Keratinocyte (primary cell): Measurements from ENCODE around the gene ATP13A3. TPM values are rescaled to one million over a fixed set of nuclear protein-coding genes. Genes with fewer than 3 reads are reported as not detected.
A peak's percentile ranks its signal among the peaks of the same experiment; 100 is the strongest.

Source experiments
- DNase-seq: peaks from one replicate; pipeline ENCODE4 v3.0.0-alpha.2; 2011; ENCODE audit warnings: low read depth, missing footprints, low spot score
- FAIRE-seq: peaks from 2 replicates; lab custom pipeline; 2011; peaks lifted over from hg19 to GRCh38; lab: Jason Lieb, UNC
- H2AFZ ChIP-seq: 2 replicates; pipeline ENCODE4 v1.6.0; 2012; ENCODE audit warnings: low read length, control low read depth, inconsistent platforms; ENCODE audit not compliant: control insufficient read depth
- H3K27ac ChIP-seq: 2 replicates; pipeline ENCODE4 v1.5.1; 2011; ENCODE audit warnings: low read length; ENCODE audit not compliant: control insufficient read depth, insufficient read depth
- H3K27me3 ChIP-seq: 3 replicates; pipeline ENCODE4 v1.6.0; 2011; ENCODE audit warnings: low read length; ENCODE audit not compliant: control insufficient read depth, insufficient read depth; ENCODE audit errors: extremely low read depth
- H3K36me3 ChIP-seq, 2 experiments: 2 replicates in 1 of 2; 3 replicates in 1 of 2; pipeline ENCODE4 v1.5.1; 2011; ENCODE audit warnings: low read length in 2 of 2, mild to moderate bottlenecking in 1 of 2; ENCODE audit not compliant: control insufficient read depth in 2 of 2, insufficient read depth in 2 of 2; ENCODE audit errors: extremely low read depth in 1 of 2
- H3K4me1 ChIP-seq: 3 replicates; pipeline ENCODE4 v1.5.1; 2011; ENCODE audit warnings: low read length; ENCODE audit not compliant: control insufficient read depth, insufficient read depth; ENCODE audit errors: extremely low read depth
- H3K4me2 ChIP-seq: 3 replicates; pipeline ENCODE4 v1.6.0; 2011; ENCODE audit warnings: low read depth, low read length; ENCODE audit not compliant: control insufficient read depth, insufficient read depth; ENCODE audit errors: extremely low read depth
- H3K4me3 ChIP-seq, 3 experiments: fragments of 200-600 bp in 1 of 3; sonication (generic) in 1 of 3; 2 replicates in 2 of 3; 3 replicates in 1 of 3; pipeline ENCODE4 v1.5.1; 2011 to 2016; ENCODE audit warnings: low read length in 3 of 3, mild to moderate bottlenecking in 3 of 3, control low read depth in 2 of 3, inconsistent platforms in 1 of 3, low read depth in 1 of 3, mixed read lengths in 1 of 3, mixed run types in 1 of 3, moderate library complexity in 1 of 3; ENCODE audit not compliant: control insufficient read depth in 2 of 3, insufficient read depth in 2 of 3; ENCODE audit errors: extremely low read depth in 1 of 3
- H3K79me2 ChIP-seq: 2 replicates; pipeline ENCODE4 v1.6.0; 2012; ENCODE audit warnings: low read length; ENCODE audit not compliant: control insufficient read depth, insufficient read depth
- H3K9ac ChIP-seq: 3 replicates; pipeline ENCODE4 v1.6.0; 2011; ENCODE audit warnings: low read length; ENCODE audit not compliant: control insufficient read depth, insufficient read depth; ENCODE audit errors: extremely low read depth
- H3K9me1 ChIP-seq: 3 replicates; pipeline ENCODE4 v1.6.0; 2011; ENCODE audit warnings: low read length; ENCODE audit not compliant: control insufficient read depth, insufficient read depth; ENCODE audit errors: extremely low read depth
- H3K9me3 ChIP-seq: 2 replicates; pipeline ENCODE4 v1.5.1; 2012; ENCODE audit warnings: low read depth, low read length; ENCODE audit not compliant: control insufficient read depth
- H4K20me1 ChIP-seq: 3 replicates; pipeline ENCODE4 v1.6.0; 2011; ENCODE audit warnings: low read length; ENCODE audit not compliant: control insufficient read depth, insufficient read depth; ENCODE audit errors: extremely low read depth
- EZH2 ChIP-seq: IDR thresholded peaks from one replicate; pipeline ENCODE4 v1.6.1; 2012; ENCODE audit warnings: inconsistent platforms, mild to moderate bottlenecking, low read length, moderate library complexity
- dilution Hi-C: fragments of 300-500 bp; cut with MboI; formaldehyde crosslinking; loops from one replicate; pipeline ENCODE4 v1.7.0; 2020; ENCODE audit warnings: low sequenced_read_pairs; ENCODE audit not compliant: extremely low pct_ligation_motif_present
- polyA plus RNA-seq, 5 experiments: library from polyadenylated mRNA; depleted of rRNA in 3 of 5; stranded (reverse) in 3 of 5; stranded (forward) in 1 of 5; unstranded in 1 of 5; fragments of >200 nt; gene quantifications; 1 replicate in 1 of 5; 2 replicates in 3 of 5; 3 replicates in 1 of 5; pipeline versions ENCODE4 v1.2.1 to v1.2.3, GENCODE V29; 2011 to 2012; ENCODE audit warnings: missing spikeins in 2 of 5, low read depth in 1 of 5, low replicate concordance in 1 of 5
- TF ChIP-seq, protein P1 (sequence below), 3 experiments: IDR thresholded peaks in 1 of 3; conservative IDR thresholded peaks in 1 of 3; optimal IDR thresholded peaks in 1 of 3; 2 replicates in 2 of 3; 3 replicates in 1 of 3; pipeline versions ENCODE3 to v1.5.1; 2011; ENCODE audit warnings: low read length in 3 of 3, mild to moderate bottlenecking in 3 of 3, moderate library complexity in 2 of 3, control low read depth in 1 of 3, inconsistent platforms in 1 of 3; ENCODE audit not compliant: insufficient read depth in 2 of 3; ENCODE audit errors: extremely low read depth in 1 of 3

The ATP13A3 gene
- polyA plus RNA-seq, 1 donor (not counting 4 experiments of a cell fraction or from before 2014, with no cell fraction given) = 103 TPM

DNA sequence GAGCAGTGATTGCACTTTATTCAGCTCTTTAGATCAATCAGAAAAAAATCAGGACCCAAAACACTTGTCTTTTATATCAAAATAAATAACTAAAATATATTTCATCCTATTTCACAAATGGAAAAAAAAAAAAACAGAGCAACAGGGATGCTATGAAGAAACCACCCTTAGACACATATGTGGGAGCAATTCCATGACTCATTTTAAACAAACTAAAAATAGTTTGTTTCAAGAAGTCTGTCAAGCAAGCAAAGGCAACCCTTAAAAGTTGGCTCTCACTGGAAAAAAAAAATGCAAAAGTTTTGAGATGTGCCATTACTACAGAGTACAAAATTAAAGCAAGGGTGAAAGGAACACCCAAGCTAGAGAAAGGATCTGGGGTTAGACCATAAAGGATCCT lies 5.7 kb downstream of the ATP13A3 start:
- DNase-seq = no peak

DNA sequence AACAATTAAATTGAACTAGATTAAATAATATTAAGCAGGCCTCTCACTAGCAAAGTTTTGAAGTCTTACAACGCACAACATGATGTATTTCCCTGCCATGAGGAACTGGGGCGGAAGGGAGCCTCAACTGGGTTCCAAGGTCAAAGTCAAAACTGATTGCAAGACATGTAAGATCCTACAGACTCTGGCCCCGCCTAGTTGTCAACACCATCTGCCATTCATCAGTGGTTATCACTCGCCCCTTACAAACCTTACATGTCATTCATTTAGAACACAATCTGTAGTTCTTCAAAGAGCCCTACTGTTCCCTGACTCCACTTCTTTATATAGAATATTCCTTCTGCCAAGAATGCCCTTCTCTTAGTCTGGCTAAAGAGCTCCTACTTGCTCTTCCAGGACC lies 10.0 kb downstream of the ATP13A3 start:
- H3K4me3 ChIP-seq = no peak overlapping the region
- dilution Hi-C loops = no loop called here
- H2AFZ ChIP-seq = no peak overlapping the region
- no peak for DNase-seq
- H3K27me3 ChIP-seq = no peaks in the 10 kb centered on the region
- peaks cover 97% of the 10 kb centered on the region for H3K79me2 ChIP-seq
- H3K36me3 ChIP-seq = peaks cover 6 to 22% of the 10 kb centered on the region in 2 experiments
- FAIRE-seq = no peak
- peaks cover 7% of the 10 kb centered on the region for H3K4me1 ChIP-seq
- H3K4me2 ChIP-seq = no peak overlapping the region
- peaks cover 27% of the 10 kb centered on the region for H4K20me1 ChIP-seq
- no peak for TF ChIP-seq EZH2
- TF ChIP-seq, protein P1, sequence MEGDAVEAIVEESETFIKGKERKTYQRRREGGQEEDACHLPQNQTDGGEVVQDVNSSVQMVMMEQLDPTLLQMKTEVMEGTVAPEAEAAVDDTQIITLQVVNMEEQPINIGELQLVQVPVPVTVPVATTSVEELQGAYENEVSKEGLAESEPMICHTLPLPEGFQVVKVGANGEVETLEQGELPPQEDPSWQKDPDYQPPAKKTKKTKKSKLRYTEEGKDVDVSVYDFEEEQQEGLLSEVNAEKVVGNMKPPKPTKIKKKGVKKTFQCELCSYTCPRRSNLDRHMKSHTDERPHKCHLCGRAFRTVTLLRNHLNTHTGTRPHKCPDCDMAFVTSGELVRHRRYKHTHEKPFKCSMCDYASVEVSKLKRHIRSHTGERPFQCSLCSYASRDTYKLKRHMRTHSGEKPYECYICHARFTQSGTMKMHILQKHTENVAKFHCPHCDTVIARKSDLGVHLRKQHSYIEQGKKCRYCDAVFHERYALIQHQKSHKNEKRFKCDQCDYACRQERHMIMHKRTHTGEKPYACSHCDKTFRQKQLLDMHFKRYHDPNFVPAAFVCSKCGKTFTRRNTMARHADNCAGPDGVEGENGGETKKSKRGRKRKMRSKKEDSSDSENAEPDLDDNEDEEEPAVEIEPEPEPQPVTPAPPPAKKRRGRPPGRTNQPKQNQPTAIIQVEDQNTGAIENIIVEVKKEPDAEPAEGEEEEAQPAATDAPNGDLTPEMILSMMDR (optimal IDR thresholded peaks at IDR 0.05 in 1 of 3, IDR thresholded peaks at IDR 0.05 in 1 of 3, conservative IDR thresholded peaks at IDR 0.05 in 1 of 3; ENCODE audit: extremely low read depth in 1 of 3, insufficient read depth in 2 of 3, low read length in 3 of 3) = no peak
- H3K9ac ChIP-seq = no peak overlapping the region
- H3K27ac ChIP-seq = no peak overlapping the region
- H3K9me3 ChIP-seq = no peaks in the 10 kb centered on the region
- H3K9me1 ChIP-seq = no peaks in the 10 kb centered on the region

More for the DNA sequence above, 5.7 kb downstream of the ATP13A3 start:
- Histone ChIP-seq H3K27me3 (no peaks in the 10 kb centered on the region), H4K20me1 (peaks cover 14% of the 10 kb centered on the region), H3K36me3 (peaks cover 8 to 41% of the 10 kb centered on the region in 2 experiments), H3K4me1 (peaks cover 14% of the 10 kb centered on the region), H3K79me2 (peaks cover 96% of the 10 kb centered on the region), H3K27ac (peak overlapping the region; percentile 6), H3K9ac (no peak overlapping the region), H3K9me1 (no peaks in the 10 kb centered on the region), H3K9me3 (no peaks in the 10 kb centered on the region), H3K4me3 (no peak overlapping the region), H2AFZ (no peak overlapping the region), H3K4me2 (peak overlapping the region; percentile 34)
- dilution Hi-C loops = no loop called here
- TF ChIP-seq EZH2 = no peak
- TF ChIP-seq, protein P1 (optimal IDR thresholded peaks at IDR 0.05 in 1 of 3, IDR thresholded peaks at IDR 0.05 in 1 of 3, conservative IDR thresholded peaks at IDR 0.05 in 1 of 3; ENCODE audit: extremely low read depth in 1 of 3, insufficient read depth in 2 of 3, low read length in 3 of 3) = no peak
- no peak for FAIRE-seq
